Thyroid gland (tissue), 4 donors: ENCODE data around the gene TBC1D16.

Source experiments
- POLR2A ChIP-seq, 2 donors: fragments of 450-650 bp; IDR thresholded peaks; one replicate each; pipeline ENCODE4 v1.6.1; 2017; ENCODE audit warnings: antibody characterized with exemption in 2 of 2, mild to moderate bottlenecking in 2 of 2, moderate library complexity in 1 of 2
- TF ChIP-seq, protein P1 (sequence below), 6 experiments: fragments of 200-600 bp in 3 of 6; fragments of 450-650 bp in 3 of 6; sonication (generic) in 3 of 6; IDR thresholded peaks; one replicate each; pipeline ENCODE4 v1.5.1; 2016 to 2019; ENCODE audit warnings: antibody characterized with exemption in 6 of 6, mild to moderate bottlenecking in 2 of 6, inconsistent platforms in 1 of 6, moderate library complexity in 1 of 6

DNA sequence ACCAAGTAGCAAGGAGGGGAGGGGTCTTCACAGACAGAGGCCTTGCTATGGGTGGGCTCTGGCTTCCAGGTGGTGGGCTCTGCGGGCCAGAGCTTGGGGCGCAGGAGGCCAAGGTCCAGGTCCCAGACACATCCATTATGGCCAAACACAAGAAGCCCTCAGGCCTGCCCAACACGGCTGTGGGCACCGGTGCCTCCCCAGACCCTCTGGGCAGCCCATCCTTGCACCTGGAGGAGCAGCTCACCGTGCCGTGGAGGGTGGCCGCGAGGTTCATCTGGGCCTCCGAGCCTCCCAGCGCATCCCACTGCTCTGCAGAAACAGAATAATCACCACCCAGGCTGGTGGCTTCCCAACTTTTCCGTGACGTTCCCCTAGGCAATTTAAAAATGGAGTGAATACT, 55.9 kb downstream of the TBC1D16 start:
- TF ChIP-seq, protein P1, sequence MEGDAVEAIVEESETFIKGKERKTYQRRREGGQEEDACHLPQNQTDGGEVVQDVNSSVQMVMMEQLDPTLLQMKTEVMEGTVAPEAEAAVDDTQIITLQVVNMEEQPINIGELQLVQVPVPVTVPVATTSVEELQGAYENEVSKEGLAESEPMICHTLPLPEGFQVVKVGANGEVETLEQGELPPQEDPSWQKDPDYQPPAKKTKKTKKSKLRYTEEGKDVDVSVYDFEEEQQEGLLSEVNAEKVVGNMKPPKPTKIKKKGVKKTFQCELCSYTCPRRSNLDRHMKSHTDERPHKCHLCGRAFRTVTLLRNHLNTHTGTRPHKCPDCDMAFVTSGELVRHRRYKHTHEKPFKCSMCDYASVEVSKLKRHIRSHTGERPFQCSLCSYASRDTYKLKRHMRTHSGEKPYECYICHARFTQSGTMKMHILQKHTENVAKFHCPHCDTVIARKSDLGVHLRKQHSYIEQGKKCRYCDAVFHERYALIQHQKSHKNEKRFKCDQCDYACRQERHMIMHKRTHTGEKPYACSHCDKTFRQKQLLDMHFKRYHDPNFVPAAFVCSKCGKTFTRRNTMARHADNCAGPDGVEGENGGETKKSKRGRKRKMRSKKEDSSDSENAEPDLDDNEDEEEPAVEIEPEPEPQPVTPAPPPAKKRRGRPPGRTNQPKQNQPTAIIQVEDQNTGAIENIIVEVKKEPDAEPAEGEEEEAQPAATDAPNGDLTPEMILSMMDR (IDR thresholded peaks at IDR 0.05), result no peak
- TF ChIP-seq POLR2A (IDR thresholded peaks at IDR 0.05), result no peak
